HT1080 (cell line): ENCODE results near the gene DENND4B. TPM values are rescaled to one million over a fixed set of nuclear protein-coding genes. Genes with fewer than 3 reads are reported as not detected.
"Not testable (repeated sequence)": the region's sequence is repeated elsewhere in the genome, so short reads cannot be mapped to it uniquely, and the experiment has no call there.

Experiments used
- DNase-seq: peaks from one replicate; pipeline ENCODE4 v3.0.0-alpha.2; 2015; ENCODE audit warnings: low read depth
- polyA plus RNA-seq, 2 experiments: library from polyadenylated mRNA; depleted of rRNA; stranded (reverse); fragments of >200 nt; gene quantifications; 2 replicates each; pipeline ENCODE4 v1.2.3, GENCODE V29; 2015
- total RNA-seq: library from RNA; depleted of rRNA; stranded (reverse); fragments of >200 nt; shearing (Covaris generic); gene quantifications from 2 replicates; pipeline ENCODE4 v1.2.3, GENCODE V29; 2014; rRNA removed

Gene DENND4B
- total RNA-seq = 15.2 and 17.6 TPM in 2 replicates
- polyA plus RNA-seq (2015; cell fraction: cytosol; rRNA removed) = 23.6 and 24.1 TPM in 2 replicates
- polyA plus RNA-seq (2015; cell fraction: nucleus; rRNA removed) = 148 and 152 TPM in 2 replicates

- peak; percentile 71 for DNase-seq
These were observed at the start of gene DENND4B for GRCh38 chr1:153946622-153947241. DENND4B (minus strand) TSS chr1:153946718; CDS start chr1:153944374, 2,344 bp downstream.

GRCh38 chr1:153995640-153996039, 49.1 kb upstream of the DENND4B start:
- no peak for DNase-seq

- DNase-seq = no peak
These were observed 48.7 kb upstream of the DENND4B start for GRCh38 chr1:153995202-153995601.

GRCh38 chr1:153991806-153992205, 45.3 kb upstream of the DENND4B start:
- no peak for DNase-seq

GRCh38 chr1:153991151-153991630, 44.7 kb upstream of the DENND4B start:
- no peak for DNase-seq

- DNase-seq = peak; percentile 92
These were observed 44.1 kb upstream of the DENND4B start, which contains the start of gene RPS27 for GRCh38 chr1:153990468-153991150. RPS27 (plus strand) TSS chr1:153990762; CDS start chr1:153990797, 35 bp downstream.

- no peak for DNase-seq
These were observed 41.1 kb upstream of the DENND4B start for GRCh38 chr1:153987621-153988020.

GRCh38 chr1:153985941-153986761, 39.6 kb upstream of the DENND4B start, which contains the start of gene RAB13:
RAB13 (minus strand) TSS chr1:153986339; CDS start chr1:153986236, 103 bp downstream.
- peak; percentile 74 for DNase-seq

GRCh38 chr1:153985341-153985912, 38.9 kb upstream of the DENND4B start:
- DNase-seq = peak; percentile 84

GRCh38 chr1:153984123-153984894, 37.8 kb upstream of the DENND4B start:
- no peak for DNase-seq

GRCh38 chr1:153981735-153982134, 35.2 kb upstream of the DENND4B start:
- not testable (repeated sequence) for DNase-seq

GRCh38 chr1:153979091-153979490, 32.6 kb upstream of the DENND4B start:
- DNase-seq = not testable (repeated sequence)

GRCh38 chr1:153978274-153978909, 31.9 kb upstream of the DENND4B start:
- DNase-seq = no peak

GRCh38 chr1:153977250-153978240, 31.0 kb upstream of the DENND4B start, which contains the start of gene JTB:
JTB (minus strand) TSS chr1:153977674; CDS start chr1:153977252, 422 bp downstream.
- peak; percentile 68 for DNase-seq

- DNase-seq = no peak
These were observed 30.3 kb upstream of the DENND4B start for GRCh38 chr1:153976819-153977249.

GRCh38 chr1:153973525-153973924, 27.0 kb upstream of the DENND4B start:
- no peak for DNase-seq

- DNase-seq = no peak
These were observed 26.6 kb upstream of the DENND4B start for GRCh38 chr1:153973071-153973470.

- DNase-seq = no peak
These were observed 23.8 kb upstream of the DENND4B start for GRCh38 chr1:153970346-153970745.
